NCI-H748 treated with DMSO at 0.1 percent for 48 hours (cell line): Measurements from ENCODE around the gene ROGDI.

Experiments used
- DNase-seq: peaks from one replicate; lab custom pipeline; 2025; lab: John Stamatoyannopoulos, UW

Gene ROGDI

DNA sequence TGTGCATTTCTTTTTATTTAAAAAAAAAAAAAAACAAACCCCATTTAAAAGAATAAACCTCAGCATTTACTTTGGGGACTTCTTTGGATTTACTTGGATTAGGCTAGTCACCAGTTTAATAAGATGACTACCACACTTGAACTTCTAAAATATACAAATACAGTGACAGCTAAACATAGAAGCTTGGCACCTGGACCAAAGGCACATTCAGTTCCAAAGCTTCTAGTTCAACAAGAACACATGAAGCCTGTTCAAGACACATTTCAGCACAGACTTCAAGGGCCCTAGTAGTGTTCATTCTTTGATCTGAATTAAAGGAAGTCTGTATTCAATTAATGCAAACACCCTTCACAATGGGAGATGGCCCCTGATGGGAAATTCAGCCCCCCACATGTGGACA lies 11.6 kb upstream of the ROGDI start:
- no peak for DNase-seq

DNA sequence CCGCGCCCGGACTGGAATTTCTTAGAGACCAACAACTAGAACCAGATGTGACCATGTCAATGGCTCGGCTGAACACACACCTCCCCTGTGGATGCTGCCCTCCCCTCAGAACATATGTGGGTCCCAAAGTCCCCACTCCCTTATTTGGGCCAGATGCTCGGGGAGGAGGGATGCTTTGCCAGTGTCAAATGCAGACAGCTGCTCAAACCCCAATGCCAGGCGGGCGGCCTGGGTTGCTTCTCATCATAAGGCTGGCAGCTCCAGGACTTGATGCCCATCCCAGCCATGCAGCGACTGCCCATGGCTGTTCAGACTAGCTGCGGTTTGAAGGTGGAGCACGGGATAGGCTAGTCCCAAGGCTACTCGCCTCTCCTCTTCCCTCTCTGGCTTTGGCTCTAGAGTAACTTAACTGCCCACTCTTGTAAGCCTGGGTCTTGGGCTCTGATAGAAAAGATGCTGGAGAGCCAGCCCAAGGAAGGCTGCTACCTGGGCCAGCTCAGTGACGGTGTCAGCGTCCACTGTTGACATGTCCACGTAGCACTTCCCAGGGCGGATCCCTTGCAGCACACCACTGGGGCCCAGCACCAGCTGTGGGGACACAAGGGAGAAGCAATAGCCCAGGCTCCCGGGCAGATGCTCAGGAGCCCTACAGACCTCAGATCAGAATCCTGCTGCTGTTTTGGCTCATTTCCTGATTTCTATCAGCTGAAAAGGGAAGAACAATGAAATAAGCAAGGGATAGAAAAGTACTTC lies 11.0 kb upstream of the ROGDI start:
- no peak for DNase-seq

DNA sequence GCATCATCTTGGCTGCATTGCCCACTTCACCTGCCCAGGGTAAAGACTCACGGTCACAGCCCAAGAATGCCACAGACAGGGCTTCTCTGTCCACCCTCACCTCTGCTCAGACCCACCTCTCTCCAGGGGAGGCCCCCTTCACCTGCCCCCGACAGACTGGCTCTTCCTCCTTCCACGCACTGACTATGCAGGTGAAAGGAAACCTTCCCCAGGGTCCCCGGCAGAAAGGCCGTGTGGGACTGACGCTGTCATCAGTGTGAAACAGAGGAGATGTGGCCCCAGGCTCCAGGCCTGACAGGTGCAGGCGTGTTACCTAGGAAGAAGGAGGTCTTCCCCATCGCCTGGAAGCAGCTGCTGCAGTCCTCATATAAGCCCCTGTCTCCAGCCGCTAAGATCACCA lies 9.3 kb upstream of the ROGDI start:
- no peak for DNase-seq

DNA sequence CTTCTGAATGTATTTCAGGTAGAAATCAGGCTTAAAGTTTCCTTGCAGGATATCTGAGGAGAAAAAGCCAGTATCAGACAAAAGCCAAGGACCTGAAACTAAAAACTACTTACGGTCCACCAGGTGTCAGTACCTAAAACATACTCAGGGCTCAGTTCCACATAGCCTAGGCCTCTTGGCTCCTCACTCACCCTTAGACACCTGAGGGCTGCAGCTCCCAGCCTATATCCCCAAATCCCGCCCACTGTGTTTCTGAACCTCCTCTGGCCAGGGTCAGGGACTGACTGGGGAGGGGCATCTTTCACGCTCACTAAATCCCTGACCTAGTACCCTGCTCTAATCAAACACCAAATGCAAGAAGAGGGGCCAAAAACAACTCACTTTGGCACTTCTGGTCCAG lies 8.8 kb upstream of the ROGDI start:
- DNase-seq = no peak

DNA sequence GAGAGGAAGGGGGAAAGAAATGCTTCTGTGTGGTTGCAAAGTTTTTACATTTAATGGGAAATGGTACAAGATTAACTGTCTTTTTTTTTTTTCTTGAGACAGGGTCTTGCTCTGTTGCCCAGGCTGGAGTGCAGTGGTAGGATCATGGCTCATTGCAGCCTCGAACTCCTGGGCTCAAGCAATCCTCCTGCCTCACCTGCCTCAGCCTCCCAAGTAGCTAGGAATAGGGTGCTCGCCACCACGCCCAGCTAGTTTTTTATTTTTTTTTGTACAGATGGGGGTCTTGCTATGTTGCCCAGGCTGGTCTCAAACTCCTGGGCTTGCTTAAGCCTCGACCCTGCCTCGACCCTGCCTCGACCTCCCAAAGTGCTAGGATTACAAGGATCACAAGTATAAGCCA lies 3.8 kb upstream of the ROGDI start:
- DNase-seq = no peak

DNA sequence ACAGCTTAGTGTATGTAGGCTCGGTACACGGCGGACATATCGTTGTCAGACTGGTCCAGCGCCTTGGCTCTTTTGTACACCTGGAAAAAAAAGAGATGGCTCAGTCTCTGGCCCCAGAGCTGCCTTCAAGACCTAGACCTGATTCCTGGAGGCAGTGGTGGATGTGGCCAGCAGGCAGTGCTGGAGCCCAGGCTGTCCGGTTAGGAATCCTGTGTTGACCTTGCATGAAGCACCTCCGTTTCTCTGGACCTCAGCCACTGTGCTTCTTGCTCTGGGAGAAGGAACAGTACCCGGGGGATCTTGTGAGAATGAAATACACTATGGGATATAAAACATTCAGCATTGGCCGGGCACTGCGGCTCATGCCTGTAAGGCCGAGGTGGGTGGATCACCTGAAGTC lies 2.8 kb upstream of the ROGDI start:
- no peak for DNase-seq

DNA sequence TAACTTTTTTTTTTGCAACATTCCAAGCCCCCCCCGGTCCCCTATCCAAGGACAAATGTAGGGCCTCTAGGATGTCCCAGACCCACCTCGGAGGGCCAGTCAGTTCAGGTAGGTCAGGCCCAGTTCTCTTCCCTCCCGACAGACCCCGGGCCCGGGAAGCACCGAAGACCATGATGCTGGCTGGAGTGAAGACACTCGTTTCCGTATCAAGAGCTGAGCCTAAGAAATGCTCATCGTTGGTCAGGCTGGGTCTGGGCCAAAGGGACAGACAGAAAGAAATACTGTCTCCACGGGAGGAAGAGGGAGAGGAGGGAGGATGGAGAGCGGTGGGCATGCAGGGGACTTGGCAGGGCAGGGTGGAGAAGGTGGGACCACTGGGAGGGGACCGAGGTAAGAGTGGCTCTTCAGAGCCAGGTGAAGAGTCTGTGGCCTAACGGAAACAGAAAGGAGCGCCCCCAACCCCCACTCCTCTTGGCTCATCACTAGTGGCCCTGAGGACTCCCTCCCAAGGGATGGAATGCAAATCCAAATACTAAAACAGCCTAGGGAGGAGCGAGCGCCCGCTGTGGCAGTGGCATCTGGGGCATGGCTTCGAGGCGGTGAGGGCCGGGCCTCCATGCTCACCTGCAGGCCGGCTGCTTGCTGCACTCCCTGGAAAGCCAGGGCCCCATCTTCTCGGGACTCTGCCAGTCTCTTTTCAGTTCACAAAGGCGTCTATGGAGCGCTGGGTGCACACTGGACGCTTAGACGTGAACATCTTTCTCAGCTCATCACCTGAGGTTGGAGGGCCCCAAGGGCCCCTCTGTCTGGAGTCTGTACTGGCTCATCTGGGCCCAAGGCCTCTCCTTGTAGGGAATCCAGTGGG lies 1.7 kb upstream of the ROGDI start:
- no peak for DNase-seq

DNA sequence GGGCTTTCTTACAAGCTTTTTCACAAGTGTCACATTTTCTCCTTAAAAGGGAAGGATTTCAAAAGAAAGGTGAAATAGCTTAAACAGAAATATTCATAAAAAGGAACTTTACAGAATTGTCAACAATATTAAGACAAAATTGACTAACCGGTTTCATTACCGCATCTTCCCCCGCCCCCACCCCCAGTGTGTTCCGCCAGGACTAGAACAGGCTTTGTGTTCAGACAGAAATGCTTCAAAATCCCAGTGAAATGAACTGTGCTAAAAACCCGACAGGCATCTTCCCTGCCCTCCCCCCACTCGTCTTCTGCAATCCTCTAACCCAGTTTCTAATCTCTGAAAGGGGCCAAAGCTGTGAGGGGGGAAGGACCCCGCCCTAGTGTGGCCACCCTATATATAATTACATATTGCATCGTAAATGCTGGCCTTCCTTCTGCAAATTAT lies 990 bp upstream of the ROGDI start:
- no peak for DNase-seq

DNA sequence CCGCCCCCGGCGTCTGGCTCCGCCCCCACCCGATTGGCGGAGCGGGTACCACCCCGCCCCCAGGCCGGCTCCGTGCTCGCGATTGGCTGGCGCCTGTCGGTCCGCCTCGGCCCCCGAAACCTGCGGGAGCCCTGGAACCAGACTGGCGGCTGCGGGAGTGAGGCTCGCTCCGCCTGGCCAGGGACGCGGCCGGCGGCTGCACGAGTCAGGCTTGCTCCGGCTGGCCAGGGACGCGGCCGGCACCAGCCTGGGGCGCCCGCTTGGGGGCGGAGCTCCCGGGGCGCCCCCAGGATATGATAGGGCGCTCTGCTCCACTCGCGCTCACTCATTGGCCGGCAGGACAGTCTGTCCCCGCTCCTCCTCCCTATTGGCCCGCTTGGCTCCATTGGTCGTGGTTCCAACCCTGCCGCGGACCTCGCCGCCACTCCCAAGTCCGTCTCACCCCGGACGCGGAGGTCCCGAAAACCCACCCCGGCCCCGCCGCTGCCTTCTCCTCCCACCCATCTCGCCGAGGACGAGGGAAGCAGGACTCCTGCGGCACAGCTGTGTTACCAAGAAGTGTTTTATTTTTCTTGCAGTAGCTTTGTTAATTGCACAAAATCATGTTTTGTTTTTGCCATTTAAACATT lies 340 bp upstream of the ROGDI start:
- peak; percentile 74 for DNase-seq

DNA sequence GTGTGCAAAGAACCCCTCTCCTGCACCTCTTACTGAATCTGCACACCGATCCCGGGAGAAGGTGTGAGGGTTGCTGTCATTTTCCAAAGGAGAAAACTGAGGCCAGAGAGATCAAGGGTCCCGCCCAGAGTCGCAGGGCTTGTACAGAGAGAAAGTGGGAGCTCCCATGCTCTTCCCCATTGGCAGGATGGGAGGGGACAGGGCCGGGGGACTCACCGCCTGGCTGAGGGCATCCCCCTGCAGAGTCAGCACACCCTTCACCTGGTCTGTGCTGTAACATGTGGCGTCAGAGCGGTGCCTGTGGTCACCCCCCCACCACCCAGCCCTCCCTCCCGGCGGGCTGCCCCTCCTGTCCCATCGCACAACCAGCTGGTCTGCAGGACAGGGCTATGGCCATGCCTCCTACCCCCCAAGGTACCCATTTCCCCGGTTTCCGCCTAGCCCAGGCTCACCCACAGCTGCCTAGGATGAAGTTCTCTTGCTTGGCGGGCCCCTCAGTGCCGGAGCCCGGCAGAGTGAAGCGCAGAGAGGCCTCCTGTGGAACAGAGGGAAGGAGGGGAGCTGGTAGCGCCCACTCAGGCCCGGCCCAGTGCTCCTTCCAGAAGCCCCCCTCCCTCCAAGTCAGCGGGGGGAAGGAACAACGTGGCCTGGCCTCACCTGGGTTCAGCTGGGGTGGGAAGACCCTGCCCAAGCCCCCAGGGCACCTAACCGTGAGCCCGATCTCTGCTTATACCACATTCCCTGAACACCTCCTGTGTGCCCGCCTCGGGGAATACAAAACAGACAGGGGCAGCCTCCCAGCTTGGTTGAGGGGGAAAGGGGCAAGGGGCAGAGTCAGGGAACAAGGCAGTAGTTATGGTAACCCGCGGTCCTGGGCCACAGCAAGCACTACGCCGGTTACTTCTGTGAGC lies 1.1 kb downstream of the ROGDI start:
- DNase-seq = no peak

DNA sequence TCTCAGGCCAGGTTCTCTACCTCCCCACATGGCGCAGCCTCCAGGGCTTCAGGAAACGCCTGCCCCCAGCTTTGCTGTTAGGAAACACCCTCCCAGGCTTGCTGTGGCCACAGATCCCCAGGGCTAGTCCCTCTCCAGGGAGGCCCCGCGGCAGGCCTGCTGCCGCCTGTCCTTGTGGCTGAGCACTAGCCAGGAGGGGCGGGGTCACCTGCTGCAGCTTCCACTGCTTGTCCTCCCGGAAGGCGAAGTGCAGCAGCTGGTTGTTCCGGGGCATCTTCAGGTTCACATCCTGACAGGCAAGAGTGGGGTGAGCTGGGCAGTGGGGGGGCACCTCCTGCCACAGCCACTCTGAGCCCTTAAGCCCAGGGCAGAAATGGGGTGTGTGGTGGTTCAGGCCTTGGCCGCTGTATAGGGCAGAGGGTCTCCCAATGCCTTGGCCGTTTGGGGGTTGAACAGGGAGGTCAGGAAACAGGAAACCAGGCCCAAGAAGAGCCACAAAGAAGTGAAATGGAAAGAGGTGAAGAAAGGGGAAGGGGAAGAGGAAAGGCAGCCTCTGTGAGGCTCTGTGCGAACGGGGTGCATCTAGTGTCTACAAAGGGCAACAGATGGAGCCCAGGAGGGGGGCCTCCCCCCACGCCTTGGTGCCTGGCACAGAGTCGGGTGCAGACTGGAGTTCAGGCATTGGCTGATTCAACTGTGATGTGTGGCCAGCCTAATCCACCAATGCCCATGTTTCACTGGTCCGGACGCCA lies 2.0 kb downstream of the ROGDI start:
- DNase-seq = no peak

DNA sequence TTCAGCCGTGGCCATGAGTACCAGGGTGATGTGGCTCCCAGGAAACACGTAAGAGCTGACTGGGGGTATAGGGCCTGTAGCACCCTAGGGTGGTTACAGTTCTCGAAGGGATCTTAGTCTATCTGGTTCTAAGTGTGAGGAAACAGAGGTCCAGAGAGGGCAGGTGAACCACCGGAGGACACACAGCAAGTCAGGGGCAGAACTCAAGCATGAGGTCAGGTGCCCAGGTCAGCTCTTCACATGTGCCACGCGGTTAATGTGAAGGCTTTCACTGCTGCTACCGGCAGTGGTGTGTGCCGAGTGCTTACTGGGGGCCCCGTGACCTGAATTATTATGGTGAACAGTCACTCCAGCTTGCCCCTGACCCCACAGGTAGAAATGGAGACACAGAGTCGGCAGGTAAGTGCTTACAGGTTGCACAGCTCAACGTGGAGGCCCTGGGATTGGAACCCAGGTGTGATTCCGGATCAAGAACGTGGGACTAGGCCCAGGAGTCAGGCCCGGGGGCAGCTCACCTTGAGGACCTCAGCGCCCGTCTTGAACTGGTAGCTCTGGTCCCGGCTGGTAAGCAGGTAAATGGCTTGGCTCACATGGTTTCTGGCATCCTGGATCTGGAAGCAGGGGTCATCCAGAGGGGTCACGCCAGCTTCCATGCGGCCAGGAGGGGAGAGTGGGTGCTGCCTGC lies 3.1 kb downstream of the ROGDI start:
- no peak for DNase-seq

DNA sequence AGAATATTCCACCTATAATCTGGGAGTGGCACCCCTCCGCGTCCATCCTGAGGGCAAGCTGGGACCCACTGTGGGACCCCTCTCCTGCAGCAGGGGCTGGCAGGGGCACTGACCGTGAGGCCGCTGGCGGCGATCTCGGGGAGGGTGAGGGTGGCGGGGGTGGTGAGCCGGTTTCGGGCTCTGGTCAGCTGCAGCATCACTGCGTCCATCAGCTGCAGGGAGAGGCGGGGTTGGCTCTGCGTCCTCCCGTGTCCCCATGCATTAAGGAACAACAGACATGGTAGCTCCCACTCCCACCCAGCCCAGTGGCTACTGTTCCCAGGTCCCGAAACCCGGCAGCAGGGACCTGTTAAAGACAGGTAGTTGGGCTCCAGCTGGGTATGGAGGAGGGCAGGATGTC lies 4.0 kb downstream of the ROGDI start:
- no peak for DNase-seq

DNA sequence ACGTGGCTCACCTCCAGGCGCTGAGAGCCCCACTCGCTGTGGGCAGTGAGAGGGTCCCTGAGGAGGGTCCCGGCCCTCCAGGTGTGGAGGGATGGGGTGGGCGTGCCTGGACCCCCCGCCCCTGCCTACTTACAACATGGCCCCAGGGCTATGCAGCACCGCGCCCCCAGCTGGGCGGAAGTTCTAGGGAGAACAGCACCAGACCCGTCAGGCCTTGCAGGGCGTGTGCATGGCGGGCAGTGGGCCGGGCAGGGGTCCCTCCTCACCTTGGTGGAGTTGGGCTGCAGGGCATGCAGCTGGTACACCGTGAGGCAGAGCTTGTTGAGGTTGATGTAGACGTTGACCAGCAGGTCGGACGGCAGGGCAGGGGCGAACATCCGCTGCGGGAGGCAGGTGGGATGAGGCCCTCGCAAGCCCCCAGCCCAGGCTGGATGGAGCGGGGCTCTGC lies 4.6 kb downstream of the ROGDI start:
- no peak for DNase-seq

DNA sequence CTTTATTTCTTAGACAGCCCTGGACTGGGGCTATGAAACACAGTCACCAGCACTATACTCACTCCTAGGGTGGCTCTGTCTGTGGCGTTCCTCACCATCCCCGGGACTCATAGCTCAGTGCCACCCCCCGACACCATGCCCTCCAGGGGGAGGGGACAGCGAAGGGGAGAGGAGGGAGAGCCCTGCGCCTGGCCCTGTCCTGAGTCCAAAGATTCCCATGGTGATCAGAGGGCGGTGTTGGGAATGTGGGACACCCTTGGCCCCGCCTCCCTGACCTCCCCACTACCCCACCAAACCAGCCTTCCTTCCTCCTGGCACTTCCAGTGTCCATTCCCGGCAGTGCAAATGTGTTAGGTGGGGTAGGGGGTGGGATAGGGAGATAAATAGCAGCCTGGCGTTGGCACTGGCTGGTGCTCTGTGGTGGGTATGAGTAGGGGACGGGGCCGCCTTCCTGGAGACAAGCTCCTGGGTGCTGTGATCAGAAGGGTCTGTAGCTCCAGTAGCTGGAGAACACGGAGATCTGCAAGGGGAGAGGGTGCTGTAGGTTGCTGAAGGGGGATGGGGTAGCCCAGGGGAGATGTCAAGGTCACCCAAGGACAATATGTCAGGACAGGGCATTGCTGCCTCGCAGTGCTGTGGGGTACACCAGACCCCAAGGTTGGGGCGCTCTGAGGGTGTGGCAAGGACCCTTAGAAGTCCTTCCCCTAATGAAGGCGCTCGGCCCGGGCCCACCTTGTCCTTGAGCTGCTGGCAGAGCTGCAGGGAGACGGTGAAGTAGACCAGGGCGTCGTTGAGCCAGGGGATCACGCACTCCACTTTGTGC lies 5.2 kb downstream of the ROGDI start:
- DNase-seq = no peak

DNA sequence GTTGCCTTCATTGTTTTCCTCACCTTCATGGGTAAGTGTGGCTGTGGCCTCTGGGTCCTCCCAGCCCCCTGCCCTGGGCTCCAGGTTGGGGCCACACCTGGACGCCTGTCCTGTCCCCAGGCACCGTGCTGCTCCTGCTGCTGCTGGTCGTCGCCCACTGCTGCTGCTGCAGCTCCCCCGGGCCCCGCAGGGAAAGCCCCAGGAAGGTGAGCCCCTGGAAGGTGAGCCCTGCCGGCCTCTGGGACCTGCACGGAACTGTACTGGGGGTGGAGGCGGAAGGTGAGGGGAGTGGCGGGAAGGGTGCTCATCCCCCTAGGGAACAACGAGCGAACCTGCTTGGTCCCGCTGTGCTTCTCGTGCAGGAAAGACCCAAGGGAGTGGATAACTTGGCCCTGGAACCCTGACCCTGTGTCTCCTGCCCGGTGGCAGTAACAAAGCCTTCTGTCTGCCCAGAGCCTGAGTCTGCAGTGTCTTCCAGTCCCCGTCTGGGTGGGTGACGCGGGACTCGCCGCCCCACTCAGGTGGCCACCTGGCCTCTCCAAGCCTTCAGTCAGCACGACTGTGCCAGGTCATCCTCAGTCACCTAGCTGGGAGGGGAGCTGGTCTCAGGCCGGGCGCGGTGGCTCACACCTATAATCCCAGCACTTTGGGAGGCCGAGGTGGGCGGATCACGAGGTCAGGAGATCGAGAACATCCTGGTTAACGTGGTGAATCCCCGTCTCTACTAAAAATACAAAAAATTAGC lies 6.4 kb downstream of the ROGDI start:
- no peak for DNase-seq

DNA sequence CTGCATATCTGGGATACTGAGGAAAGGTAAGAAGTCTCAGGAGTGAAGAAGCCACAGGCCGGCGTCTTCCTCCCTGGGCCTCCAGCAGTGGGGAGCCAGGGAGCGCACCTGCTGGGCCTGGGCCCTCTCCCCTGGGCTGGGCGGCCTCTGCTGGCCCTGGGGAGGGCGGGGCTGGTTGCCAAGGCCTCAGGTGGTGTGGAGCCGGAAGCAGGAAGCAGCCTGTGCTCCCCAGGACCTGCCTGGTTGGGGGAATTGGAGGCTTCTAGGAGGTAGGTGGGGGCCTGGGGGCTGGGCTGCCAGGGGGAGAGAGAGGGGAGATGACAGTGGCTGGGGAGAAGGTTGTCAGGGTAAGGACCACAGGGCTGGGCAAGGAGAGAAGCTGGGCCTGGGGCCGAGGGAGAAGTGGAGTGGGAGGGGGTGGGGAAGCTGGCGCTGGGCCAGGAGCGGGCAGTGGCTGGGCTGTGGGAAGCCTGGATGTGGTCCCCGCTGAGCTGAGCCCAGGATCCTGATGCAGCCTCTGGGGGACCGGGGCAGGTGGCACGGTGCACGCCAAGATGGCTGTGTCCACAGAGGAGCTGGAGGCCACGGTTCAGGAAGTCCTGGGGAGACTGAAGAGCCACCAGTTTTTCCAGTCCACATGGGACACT lies 7.1 kb downstream of the ROGDI start, which contains the start of gene SMIM22:
Gene SMIM22 (plus strand): TSS at position 189 of the 647 bp plus-strand sequence. CDS start 366 bp downstream, at position 555.
- peak; percentile 41 for DNase-seq

DNA sequence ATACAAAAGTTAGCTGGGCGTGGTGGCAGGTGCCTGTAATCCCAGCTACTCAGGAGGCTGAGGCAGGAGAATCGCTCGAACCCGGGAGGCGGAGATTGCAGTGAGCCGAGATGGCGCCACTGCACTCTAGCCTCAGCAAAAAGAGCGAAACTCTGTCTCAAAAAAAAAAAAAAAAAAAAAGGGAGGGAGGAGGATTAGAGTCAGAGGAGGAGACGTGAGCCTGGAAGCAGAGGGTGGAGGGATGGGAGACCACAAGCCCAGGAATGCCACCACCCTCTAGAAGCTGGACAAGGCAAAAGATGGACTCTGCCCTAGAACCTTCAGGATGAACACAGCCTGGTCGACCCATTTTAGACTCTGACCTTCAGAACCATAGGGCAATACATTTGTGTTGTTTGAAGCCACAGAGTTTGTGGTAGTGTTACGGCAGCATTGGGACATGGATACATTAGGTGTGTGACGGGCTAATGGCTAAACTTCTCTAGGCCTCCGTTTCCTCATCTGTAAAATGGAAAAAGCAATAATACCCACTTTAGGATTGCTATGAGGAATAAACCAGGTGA lies 9.4 kb downstream of the ROGDI start:
- no peak for DNase-seq
